Measurements from ENCODE around the gene SSMEM1.

The SSMEM1 gene

DNA sequence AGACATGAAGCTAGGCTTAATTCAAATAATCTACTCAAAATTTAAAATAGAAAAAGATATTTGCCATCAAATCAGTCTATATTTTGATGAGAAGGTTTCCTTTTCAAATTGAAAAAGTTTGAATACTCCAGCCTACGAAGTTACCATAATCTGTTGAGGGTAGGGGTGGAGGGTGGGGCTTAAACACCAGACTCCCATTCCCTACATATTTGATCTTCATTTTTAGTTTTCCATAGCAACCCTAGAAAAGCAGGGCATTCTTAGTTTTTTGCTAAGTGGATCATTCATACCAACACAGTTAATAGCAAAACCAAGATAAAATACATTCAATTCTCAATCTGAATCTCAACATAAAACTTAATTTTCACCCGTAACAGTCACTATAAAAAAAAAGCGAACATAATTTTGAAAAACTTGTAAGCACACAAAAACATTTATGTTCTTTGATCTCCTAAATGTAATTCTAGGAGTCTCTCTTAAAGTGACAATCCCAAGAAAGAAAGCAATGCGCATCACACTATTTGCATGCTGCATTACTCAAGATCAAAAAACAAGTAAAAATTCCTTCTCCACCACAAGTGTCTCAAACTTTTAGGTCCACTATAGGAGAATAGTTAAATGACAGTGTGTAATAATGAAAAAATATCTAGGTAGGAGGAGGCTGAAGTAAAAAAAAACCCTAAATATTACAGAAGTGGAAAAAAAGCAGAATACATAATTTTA is 33.3 kb upstream of the SSMEM1 start:
- H3K27me3 ChIP-seq (ENCODE audit: low read depth, low read length): no peaks in the 10 kb centered on the region
- H3K4me3 ChIP-seq (ENCODE audit: low read length): no peak overlapping the region
- no peak overlapping the region for H3K27ac ChIP-seq (ENCODE audit: low read length)
- H3K79me2 ChIP-seq (ENCODE audit: low read length): no peaks in the 10 kb centered on the region
- no peak overlapping the region for H2AFZ ChIP-seq (ENCODE audit: low read depth, low read length)
- H3K4me2 ChIP-seq (ENCODE audit: low read length): no peak overlapping the region
- H3K36me3 ChIP-seq (replicated peaks; ENCODE audit: low read depth, low read length): peaks cover 28% of the 10 kb centered on the region
- H3K9ac ChIP-seq (ENCODE audit: low read length): no peak overlapping the region
- H3K9me3 ChIP-seq (ENCODE audit: insufficient read depth, low read length): no peaks in the 10 kb centered on the region
- no peaks in the 10 kb centered on the region for H3K4me1 ChIP-seq (ENCODE audit: low read length)
- no peak for TF ChIP-seq CTCF (IDR thresholded peaks at IDR 0.05; ENCODE audit: low read depth, low read length)
- TF ChIP-seq EZH2phosphoT487 (IDR thresholded peaks at IDR 0.05; ENCODE audit: low read depth): no peak
- no peaks in the 10 kb centered on the region for H4K20me1 ChIP-seq (ENCODE audit: insufficient read depth, low read length)

DNA sequence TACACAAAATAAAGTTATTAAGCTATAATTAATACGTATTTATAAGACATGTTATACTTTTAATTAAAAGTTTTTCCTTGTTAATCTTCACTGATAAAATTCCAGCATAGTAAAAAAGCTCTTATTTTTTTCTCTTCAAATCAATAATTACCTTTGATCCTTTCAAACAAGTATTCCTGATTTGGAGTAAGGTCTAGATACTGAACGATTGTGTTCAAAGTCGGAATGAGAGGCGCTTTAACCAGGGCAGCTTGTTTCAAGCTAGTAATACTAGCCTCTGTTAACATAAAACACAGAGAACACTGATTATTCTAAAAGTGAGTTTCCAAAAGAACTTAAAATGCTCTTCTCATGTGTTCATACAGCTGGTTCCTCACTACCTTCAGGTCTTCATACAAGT is 29.4 kb upstream of the SSMEM1 start:
- Histone ChIP-seq H3K9ac (ENCODE audit: low read length) (no peak overlapping the region), H3K27me3 (ENCODE audit: low read depth, low read length) (no peaks in the 10 kb centered on the region), H3K9me3 (ENCODE audit: insufficient read depth, low read length) (no peaks in the 10 kb centered on the region), H3K4me1 (ENCODE audit: low read length) (peaks cover 15% of the 10 kb centered on the region), H3K4me2 (ENCODE audit: low read length) (no peak overlapping the region), H3K27ac (ENCODE audit: low read length) (no peak overlapping the region), H4K20me1 (ENCODE audit: insufficient read depth, low read length) (no peaks in the 10 kb centered on the region), H3K79me2 (ENCODE audit: low read length) (no peaks in the 10 kb centered on the region), H3K36me3 (replicated peaks; ENCODE audit: low read depth, low read length) (peaks cover 29% of the 10 kb centered on the region), H2AFZ (ENCODE audit: low read depth, low read length) (no peak overlapping the region), H3K4me3 (ENCODE audit: low read length) (no peak overlapping the region)
- no peak for TF ChIP-seq CTCF (IDR thresholded peaks at IDR 0.05; ENCODE audit: low read depth, low read length)

DNA sequence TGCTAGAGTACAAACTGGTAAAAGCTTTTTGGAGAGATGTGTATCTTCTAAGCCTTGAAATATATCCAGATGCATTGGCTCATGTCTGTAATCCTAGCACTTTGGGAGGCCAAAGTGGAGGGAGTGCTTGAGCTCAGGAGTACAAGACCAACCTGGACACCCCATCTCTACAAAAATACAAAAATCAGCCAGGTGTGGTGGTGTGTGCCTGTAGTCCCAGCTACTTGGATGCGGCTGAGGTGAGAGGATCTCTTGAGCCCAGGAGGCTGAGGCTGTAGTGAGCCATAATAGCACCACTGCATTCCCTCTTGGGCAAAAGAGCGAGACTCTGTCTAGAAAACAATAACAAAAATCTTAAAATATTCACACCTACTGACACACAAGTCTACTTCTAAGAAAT is 28.0 kb upstream of the SSMEM1 start:
- peaks cover 25% of the 10 kb centered on the region for H3K36me3 ChIP-seq (replicated peaks; ENCODE audit: low read depth, low read length)
- H4K20me1 ChIP-seq (ENCODE audit: insufficient read depth, low read length): no peaks in the 10 kb centered on the region
- no peak overlapping the region for H3K4me3 ChIP-seq (ENCODE audit: low read length)
- H2AFZ ChIP-seq (ENCODE audit: low read depth, low read length): no peak overlapping the region
- no peak overlapping the region for H3K4me2 ChIP-seq (ENCODE audit: low read length)
- no peaks in the 10 kb centered on the region for H3K79me2 ChIP-seq (ENCODE audit: low read length)
- H3K27ac ChIP-seq (ENCODE audit: low read length): no peak overlapping the region
- no peak for TF ChIP-seq CTCF (IDR thresholded peaks at IDR 0.05; ENCODE audit: low read depth, low read length)
- TF ChIP-seq EZH2phosphoT487 (IDR thresholded peaks at IDR 0.05; ENCODE audit: low read depth): no peak
- no peaks in the 10 kb centered on the region for H3K27me3 ChIP-seq (ENCODE audit: low read depth, low read length)
- H3K9me3 ChIP-seq (ENCODE audit: insufficient read depth, low read length): no peaks in the 10 kb centered on the region
- peaks cover 24% of the 10 kb centered on the region for H3K4me1 ChIP-seq (ENCODE audit: low read length)
- H3K9ac ChIP-seq (ENCODE audit: low read length): no peak overlapping the region

- TF ChIP-seq EZH2phosphoT487 (IDR thresholded peaks at IDR 0.05; ENCODE audit: low read depth): no peak
- no peak for TF ChIP-seq CTCF (IDR thresholded peaks at IDR 0.05; ENCODE audit: low read depth, low read length)
- Histone ChIP-seq H3K4me1 (ENCODE audit: low read length) (peaks cover 24% of the 10 kb centered on the region), H2AFZ (ENCODE audit: low read depth, low read length) (no peak overlapping the region), H3K4me3 (ENCODE audit: low read length) (no peak overlapping the region), H3K36me3 (replicated peaks; ENCODE audit: low read depth, low read length) (peaks cover 28% of the 10 kb centered on the region), H4K20me1 (ENCODE audit: insufficient read depth, low read length) (no peaks in the 10 kb centered on the region), H3K9ac (ENCODE audit: low read length) (no peak overlapping the region), H3K79me2 (ENCODE audit: low read length) (no peaks in the 10 kb centered on the region), H3K27ac (ENCODE audit: low read length) (no peak overlapping the region), H3K9me3 (ENCODE audit: insufficient read depth, low read length) (no peaks in the 10 kb centered on the region), H3K27me3 (ENCODE audit: low read depth, low read length) (no peaks in the 10 kb centered on the region), H3K4me2 (ENCODE audit: low read length) (no peak overlapping the region)
These were observed 26.9 kb upstream of the SSMEM1 start for GRCh38 chr7:130180571-130181262.
